Retinal pigment epithelial cell (primary cell): Measurements from ENCODE around the gene TRIB2.

ENCODE experiments used
- DNase-seq: peaks from one replicate; pipeline ENCODE4 v3.0.0-alpha.2; 2010; ENCODE audit warnings: low read depth
- H3K4me3 ChIP-seq: 2 replicates; pipeline ENCODE4 v1.5.1; 2011; ENCODE audit warnings: mild to moderate bottlenecking, low read length, control low read depth, moderate library complexity
- TF ChIP-seq, protein P1 (sequence below): conservative IDR thresholded peaks from 2 replicates; pipeline ENCODE4 v1.5.1; 2011; ENCODE audit warnings: low read depth, low read length, control low read depth, inconsistent platforms

The TRIB2 gene

DNA sequence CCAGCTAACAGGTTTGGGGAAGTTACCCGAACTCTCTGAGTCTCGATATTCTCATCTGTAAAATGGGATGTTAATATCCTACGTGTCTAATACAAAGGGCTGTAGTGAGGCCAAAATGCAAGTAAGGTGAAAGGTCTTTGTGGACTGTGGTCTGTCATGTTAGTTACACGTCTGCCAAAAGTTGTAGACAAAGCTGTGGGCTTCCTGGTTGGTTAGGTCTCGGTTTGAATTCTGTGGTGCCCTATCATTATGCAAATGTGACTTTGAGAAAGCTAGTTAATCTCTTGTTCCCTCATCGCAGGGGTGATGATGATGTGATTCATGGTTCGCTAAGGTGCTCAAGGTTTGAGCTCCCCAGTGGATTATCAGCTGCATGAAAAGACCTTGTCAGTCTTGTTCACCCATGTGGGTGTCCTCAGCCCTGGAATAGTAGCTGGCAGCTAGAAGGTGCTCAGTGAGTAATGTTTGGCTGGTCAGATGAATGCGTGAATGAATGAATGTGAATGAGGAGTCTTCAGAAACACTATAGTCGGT, 23.1 kb downstream of the TRIB2 start:
- H3K4me3 ChIP-seq = no peak overlapping the region
- TF ChIP-seq, protein P1, sequence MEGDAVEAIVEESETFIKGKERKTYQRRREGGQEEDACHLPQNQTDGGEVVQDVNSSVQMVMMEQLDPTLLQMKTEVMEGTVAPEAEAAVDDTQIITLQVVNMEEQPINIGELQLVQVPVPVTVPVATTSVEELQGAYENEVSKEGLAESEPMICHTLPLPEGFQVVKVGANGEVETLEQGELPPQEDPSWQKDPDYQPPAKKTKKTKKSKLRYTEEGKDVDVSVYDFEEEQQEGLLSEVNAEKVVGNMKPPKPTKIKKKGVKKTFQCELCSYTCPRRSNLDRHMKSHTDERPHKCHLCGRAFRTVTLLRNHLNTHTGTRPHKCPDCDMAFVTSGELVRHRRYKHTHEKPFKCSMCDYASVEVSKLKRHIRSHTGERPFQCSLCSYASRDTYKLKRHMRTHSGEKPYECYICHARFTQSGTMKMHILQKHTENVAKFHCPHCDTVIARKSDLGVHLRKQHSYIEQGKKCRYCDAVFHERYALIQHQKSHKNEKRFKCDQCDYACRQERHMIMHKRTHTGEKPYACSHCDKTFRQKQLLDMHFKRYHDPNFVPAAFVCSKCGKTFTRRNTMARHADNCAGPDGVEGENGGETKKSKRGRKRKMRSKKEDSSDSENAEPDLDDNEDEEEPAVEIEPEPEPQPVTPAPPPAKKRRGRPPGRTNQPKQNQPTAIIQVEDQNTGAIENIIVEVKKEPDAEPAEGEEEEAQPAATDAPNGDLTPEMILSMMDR = no peak
- no peak for DNase-seq

DNA sequence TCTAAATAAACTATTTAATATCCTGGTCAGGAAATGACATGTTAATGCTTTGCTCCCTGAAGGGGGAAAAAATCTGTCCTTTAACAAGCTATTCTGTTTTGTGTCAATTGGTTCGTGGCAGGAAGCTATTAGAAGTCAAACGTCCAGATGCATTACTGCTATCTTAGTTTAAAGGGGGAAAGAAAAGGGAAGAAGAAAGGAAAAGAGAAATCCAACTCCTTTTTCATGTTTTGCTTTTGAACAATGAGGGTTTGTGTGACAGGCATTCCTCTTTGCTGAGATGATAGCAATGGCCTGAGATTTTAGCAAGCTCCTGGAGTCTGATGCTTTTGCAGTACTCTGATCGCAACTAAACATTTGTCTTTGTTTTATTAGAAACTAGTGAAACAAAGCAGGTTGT, 24.6 kb downstream of the TRIB2 start:
- TF ChIP-seq, protein P1 = no peak
- H3K4me3 ChIP-seq = no peak overlapping the region
- no peak for DNase-seq

DNA sequence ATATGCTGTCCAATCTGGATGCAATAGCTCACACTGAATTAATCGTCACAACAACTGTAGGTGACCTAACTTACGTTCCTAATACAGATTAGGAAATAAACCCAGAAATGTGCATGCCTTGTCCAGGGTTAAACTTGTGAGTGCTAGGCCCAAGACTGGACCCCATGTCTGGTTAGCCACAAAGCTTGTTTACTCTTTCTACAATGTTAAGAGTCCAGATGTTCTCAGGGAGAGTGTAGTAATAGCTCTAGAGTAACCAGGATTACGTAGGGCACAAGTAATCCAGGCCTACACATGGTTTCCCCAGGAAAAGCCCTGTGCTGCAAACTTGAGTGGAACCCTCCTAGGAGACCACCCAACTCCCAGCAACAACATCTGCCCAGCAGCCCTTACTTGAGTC, 26.2 kb downstream of the TRIB2 start:
- no peak for DNase-seq
- TF ChIP-seq, protein P1 = no peak
- H3K4me3 ChIP-seq = no peak overlapping the region

DNA sequence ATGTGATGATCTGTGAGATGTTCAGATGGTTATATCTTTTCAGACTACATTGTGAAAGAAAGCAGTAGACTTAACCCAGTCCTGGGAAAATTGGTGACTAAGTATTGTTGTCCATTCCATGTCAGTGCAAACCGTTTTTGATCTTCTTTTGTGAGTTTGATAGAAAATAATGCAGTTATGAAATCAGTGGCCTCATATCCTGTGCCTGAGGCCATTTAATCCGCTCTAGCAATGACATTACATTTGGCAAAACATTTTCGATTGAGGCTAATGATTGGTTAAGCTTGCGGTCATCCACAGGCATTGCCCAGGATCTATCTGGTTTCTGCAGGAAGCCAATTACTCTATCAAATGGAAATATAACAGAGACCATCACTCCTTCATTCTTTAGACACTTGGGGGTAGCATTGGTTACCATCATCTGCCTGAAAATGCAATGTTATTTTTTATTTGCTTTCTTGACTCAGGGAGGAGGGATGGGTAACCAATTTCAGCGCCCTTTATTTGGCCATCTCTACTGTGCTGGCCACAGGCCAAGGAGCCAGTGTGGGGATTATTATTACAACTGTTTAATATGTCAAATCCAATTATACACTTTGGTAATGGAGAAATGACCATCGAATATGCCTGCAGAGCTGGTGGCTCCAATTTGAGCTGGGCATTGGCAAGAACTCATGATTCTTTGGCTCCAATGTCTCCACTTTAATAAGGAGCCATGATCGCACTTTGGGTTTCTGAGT, 33.6 kb downstream of the TRIB2 start:
- H3K4me3 ChIP-seq = no peak overlapping the region
- TF ChIP-seq, protein P1 = no peak
- no peak for DNase-seq

DNA sequence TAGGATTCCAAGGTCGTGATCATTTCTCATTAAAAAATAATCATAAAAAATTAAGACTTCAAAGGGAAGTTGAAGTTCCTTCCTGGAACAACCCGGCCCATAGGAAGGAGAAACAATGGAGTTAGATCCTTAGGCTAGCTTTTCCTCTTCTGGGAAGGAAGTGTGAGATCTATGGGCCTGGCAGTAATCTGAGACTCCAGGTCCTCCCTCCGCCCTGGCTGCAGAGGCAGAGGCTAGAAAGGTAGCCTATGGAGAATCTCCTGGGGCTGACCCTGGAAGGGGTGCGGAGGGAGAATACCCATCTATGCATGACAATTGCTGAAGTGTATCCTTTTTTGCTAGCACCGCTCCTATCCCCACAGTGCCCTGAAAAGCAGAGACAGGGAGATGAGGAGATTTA, 37.9 kb downstream of the TRIB2 start:
- H3K4me3 ChIP-seq = no peak overlapping the region
- TF ChIP-seq, protein P1 = no peak
- no peak for DNase-seq

DNA sequence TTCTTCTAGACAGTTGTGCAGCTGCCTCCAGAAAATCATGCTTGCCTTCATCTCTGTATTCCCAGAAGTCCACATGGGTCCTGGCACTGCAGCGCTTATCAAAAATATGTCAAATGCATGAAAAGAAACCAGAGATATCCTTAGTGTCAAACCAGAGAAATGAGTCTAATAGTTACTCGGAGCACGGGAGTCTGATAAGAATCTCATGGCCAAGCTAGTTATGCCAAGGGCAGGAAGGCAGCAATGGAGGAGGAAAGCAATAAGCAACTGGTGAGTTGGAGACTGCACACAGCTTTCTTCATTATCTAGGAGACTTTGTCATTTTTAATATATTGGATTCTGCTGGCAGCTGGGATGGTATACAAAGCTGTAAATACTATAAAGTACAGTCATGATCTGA, 38.6 kb downstream of the TRIB2 start:
- TF ChIP-seq, protein P1 = no peak
- H3K4me3 ChIP-seq = no peak overlapping the region
- DNase-seq = no peak

DNA sequence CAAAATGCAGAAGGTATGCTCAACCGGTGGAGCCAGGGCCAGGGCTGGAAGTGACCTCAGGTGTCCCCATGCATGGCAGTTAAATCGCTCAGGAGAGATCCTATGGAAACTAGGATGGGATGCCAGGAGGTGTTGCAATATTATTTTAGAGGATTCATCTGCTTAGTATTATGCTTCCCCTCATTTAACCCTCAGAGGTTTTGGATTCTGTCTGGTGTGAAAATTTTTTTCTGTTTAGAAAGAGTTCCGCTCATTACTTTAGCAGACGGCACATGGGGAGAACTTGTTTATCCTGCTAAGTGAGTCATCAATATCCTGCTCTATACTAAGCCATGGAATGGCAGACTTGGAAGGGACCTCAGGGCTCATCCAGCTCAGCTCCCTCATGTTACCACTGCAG, 42.5 kb downstream of the TRIB2 start:
- H3K4me3 ChIP-seq = no peak overlapping the region
- no peak for DNase-seq
- TF ChIP-seq, protein P1 = no peak
